ENCODE data around the gene MACROD2. TPM values are rescaled to one million over a fixed set of nuclear protein-coding genes. Genes with fewer than 3 reads are reported as not detected.

The MACROD2 gene
- total and polyA plus RNA-seq, 2 experiments from 2014 or later = 2.8 to 4.3 TPM

GRCh38 chr20:15222502-15223330, 1227.4 kb downstream of the MACROD2 start:
- no peaks in the 10 kb centered on the region for H3K36me3 Mint-ChIP-seq (ENCODE audit: low read depth)
- no peaks in the 10 kb centered on the region for H3K27me3 ChIP-seq (ENCODE audit: insufficient read depth)

GRCh38 chr20:15224199-15224598, 1228.9 kb downstream of the MACROD2 start:
- TF ChIP-seq JUNB (IDR thresholded peaks at IDR 0.05; ENCODE audit: unreplicated experiment) (no peak), EZH2phosphoT487 (IDR thresholded peaks at IDR 0.05; ENCODE audit: unreplicated experiment) (no peak), STAT1 (IDR thresholded peaks at IDR 0.05; ENCODE audit: unreplicated experiment) (no peak)
- Histone ChIP-seq H3K27me3 (ENCODE audit: insufficient read depth) (no peaks in the 10 kb centered on the region), H3K36me3 (ENCODE audit: insufficient read depth) (no peaks in the 10 kb centered on the region), H2AFZ (no peak overlapping the region), H3K79me2 (replicated peaks; ENCODE audit: insufficient read depth) (no peaks in the 10 kb centered on the region), H3K4me1 (ENCODE audit: insufficient read depth) (peaks cover 25% of the 10 kb centered on the region; the same call in 1 of the 2 replicates), H3K4me3 (no peak overlapping the region), H3F3A (replicated peaks; ENCODE audit: low read depth) (no peaks in the 10 kb centered on the region), H3K9me2 (ENCODE audit: insufficient read depth) (no peaks in the 10 kb centered on the region), H3K4me2 (no peak overlapping the region), H3K27ac (ENCODE audit: low read depth) (no peak overlapping the region), H4K20me1 (replicated peaks; ENCODE audit: insufficient read depth) (no peaks in the 10 kb centered on the region)
- no peaks in the 10 kb centered on the region for H3K9me3 Mint-ChIP-seq
- peaks cover 34% of the 10 kb centered on the region for H3K4me1 Mint-ChIP-seq
- no peak overlapping the region for H3K27ac Mint-ChIP-seq
- ATAC-seq (no peak), DNase-seq (ENCODE audit: low spot score) (no peak)
- no peak overlapping the region for H3K4me3 Mint-ChIP-seq
- no peaks in the 10 kb centered on the region for H3K27me3 Mint-ChIP-seq (ENCODE audit: insufficient read depth, low read depth, poor library complexity)
- H3K36me3 Mint-ChIP-seq (ENCODE audit: low read depth) = no peaks in the 10 kb centered on the region

More at GRCh38 chr20:15222502-15223330, 1227.4 kb downstream of the MACROD2 start:
- ATAC-seq = no peak
- H3K4me3 ChIP-seq = no peak overlapping the region
- TF ChIP-seq CREB1 (CRISPR knock-in tag; IDR thresholded peaks at IDR 0.05; ENCODE audit: low read depth) (no peak), CTCF (conservative IDR thresholded peaks at IDR 0.05; ENCODE audit: low read depth in 2 of 2) (no peak)
- H2AFZ ChIP-seq = peak overlapping the region; percentile 72; the same call in 1 of the 2 replicates
- H3K4me2 ChIP-seq = no peak overlapping the region
- H3K27ac ChIP-seq (ENCODE audit: low read depth) = no peak overlapping the region
- peaks cover 34% of the 10 kb centered on the region for H3K4me1 Mint-ChIP-seq
- no peak overlapping the region for H3K4me3 Mint-ChIP-seq
- no peaks in the 10 kb centered on the region for H3K36me3 ChIP-seq (ENCODE audit: insufficient read depth)
- no peaks in the 10 kb centered on the region for H3K79me2 ChIP-seq (replicated peaks; ENCODE audit: insufficient read depth)
- peaks cover 27% of the 10 kb centered on the region; the same call in 1 of the 2 replicates for H3K4me1 ChIP-seq (ENCODE audit: insufficient read depth)
- no peaks in the 10 kb centered on the region for H3K9me2 ChIP-seq (ENCODE audit: insufficient read depth)
- H4K20me1 ChIP-seq (replicated peaks; ENCODE audit: insufficient read depth) = no peaks in the 10 kb centered on the region
- no peaks in the 10 kb centered on the region for H3F3A ChIP-seq (replicated peaks; ENCODE audit: low read depth)
- H3K9me3 Mint-ChIP-seq = no peaks in the 10 kb centered on the region
- no peak overlapping the region for H3K27ac Mint-ChIP-seq
- DNase-seq (ENCODE audit: low spot score) = no peak
- no peaks in the 10 kb centered on the region for H3K27me3 Mint-ChIP-seq (ENCODE audit: insufficient read depth, low read depth, poor library complexity)

DNA sequence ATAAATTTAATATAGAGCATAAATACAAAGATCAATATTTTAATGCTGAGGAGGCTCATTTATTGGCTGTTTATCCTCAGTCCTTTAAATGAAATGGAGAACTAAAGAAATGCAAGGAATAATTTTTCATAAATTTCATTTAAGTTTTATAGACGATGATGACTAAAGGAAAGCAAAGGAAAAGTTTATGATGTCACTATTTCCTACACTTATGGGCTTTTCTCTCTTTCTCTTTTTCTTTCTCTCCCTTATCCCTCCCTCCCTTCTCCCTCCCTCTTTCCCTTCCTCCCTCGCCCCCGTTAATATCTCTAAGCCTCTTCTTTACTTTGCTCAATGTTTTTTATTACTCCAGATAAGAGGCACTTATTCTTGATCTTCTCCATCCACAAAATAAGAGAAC, 1231.8 kb downstream of the MACROD2 start:
- Histone ChIP-seq H3K79me2 (replicated peaks; ENCODE audit: insufficient read depth) (no peaks in the 10 kb centered on the region), H3K27me3 (ENCODE audit: insufficient read depth) (no peaks in the 10 kb centered on the region), H3F3A (replicated peaks; ENCODE audit: low read depth) (no peaks in the 10 kb centered on the region), H3K4me1 (ENCODE audit: insufficient read depth) (peaks cover 11% of the 10 kb centered on the region; the same call in 1 of the 2 replicates), H3K9me2 (ENCODE audit: insufficient read depth) (no peaks in the 10 kb centered on the region), H3K4me3 (no peak overlapping the region), H3K27ac (ENCODE audit: low read depth) (no peak overlapping the region), H2AFZ (no peak overlapping the region; the same call in 1 of the 2 replicates), H4K20me1 (replicated peaks; ENCODE audit: insufficient read depth) (no peaks in the 10 kb centered on the region), H3K4me2 (no peak overlapping the region), H3K36me3 (ENCODE audit: insufficient read depth) (no peaks in the 10 kb centered on the region)
- DNase-seq (ENCODE audit: low spot score) (no peak), ATAC-seq (no peak)
- TF ChIP-seq, protein P1, sequence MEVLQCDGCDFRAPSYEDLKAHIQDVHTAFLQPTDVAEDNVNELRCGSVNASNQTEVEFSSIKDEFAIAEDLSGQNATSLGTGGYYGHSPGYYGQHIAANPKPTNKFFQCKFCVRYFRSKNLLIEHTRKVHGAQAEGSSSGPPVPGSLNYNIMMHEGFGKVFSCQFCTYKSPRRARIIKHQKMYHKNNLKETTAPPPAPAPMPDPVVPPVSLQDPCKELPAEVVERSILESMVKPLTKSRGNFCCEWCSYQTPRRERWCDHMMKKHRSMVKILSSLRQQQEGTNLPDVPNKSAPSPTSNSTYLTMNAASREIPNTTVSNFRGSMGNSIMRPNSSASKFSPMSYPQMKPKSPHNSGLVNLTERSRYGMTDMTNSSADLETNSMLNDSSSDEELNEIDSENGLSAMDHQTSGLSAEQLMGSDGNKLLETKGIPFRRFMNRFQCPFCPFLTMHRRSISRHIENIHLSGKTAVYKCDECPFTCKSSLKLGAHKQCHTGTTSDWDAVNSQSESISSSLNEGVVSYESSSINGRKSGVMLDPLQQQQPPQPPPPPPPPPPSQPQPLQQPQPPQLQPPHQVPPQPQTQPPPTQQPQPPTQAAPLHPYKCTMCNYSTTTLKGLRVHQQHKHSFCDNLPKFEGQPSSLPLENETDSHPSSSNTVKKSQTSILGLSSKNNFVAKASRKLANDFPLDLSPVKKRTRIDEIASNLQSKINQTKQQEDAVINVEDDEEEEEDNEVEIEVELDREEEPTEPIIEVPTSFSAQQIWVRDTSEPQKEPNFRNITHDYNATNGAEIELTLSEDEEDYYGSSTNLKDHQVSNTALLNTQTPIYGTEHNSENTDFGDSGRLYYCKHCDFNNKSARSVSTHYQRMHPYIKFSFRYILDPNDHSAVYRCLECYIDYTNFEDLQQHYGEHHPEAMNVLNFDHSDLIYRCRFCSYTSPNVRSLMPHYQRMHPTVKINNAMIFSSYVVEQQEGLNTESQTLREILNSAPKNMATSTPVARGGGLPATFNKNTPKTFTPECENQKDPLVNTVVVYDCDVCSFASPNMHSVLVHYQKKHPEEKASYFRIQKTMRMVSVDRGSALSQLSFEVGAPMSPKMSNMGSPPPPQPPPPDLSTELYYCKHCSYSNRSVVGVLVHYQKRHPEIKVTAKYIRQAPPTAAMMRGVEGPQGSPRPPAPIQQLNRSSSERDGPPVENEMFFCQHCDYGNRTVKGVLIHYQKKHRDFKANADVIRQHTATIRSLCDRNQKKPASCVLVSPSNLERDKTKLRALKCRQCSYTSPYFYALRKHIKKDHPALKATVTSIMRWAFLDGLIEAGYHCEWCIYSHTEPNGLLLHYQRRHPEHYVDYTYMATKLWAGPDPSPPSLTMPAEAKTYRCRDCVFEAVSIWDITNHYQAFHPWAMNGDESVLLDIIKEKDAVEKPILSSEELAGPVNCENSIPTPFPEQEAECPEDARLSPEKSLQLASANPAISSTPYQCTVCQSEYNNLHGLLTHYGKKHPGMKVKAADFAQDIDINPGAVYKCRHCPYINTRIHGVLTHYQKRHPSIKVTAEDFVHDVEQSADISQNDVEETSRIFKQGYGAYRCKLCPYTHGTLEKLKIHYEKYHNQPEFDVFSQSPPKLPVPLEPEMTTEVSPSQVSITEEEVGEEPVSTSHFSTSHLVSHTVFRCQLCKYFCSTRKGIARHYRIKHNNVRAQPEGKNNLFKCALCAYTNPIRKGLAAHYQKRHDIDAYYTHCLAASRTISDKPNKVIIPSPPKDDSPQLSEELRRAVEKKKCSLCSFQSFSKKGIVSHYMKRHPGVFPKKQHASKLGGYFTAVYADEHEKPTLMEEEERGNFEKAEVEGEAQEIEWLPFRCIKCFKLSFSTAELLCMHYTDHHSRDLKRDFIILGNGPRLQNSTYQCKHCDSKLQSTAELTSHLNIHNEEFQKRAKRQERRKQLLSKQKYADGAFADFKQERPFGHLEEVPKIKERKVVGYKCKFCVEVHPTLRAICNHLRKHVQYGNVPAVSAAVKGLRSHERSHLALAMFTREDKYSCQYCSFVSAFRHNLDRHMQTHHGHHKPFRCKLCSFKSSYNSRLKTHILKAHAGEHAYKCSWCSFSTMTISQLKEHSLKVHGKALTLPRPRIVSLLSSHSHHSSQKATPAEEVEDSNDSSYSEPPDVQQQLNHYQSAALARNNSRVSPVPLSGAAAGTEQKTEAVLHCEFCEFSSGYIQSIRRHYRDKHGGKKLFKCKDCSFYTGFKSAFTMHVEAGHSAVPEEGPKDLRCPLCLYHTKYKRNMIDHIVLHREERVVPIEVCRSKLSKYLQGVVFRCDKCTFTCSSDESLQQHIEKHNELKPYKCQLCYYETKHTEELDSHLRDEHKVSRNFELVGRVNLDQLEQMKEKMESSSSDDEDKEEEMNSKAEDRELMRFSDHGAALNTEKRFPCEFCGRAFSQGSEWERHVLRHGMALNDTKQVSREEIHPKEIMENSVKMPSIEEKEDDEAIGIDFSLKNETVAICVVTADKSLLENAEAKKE (CRISPR knock-in tag; IDR thresholded peaks at IDR 0.05) = no peak
- TF ChIP-seq ZNF331 (CRISPR knock-in tag; IDR thresholded peaks at IDR 0.05; ENCODE audit: low read depth) (no peak), EZH2 (IDR thresholded peaks at IDR 0.05; ENCODE audit: low read depth, unreplicated experiment) (no peak)
- no peaks in the 10 kb centered on the region for H3K36me3 Mint-ChIP-seq (ENCODE audit: low read depth)
- no peak overlapping the region for H3K4me3 Mint-ChIP-seq
- H3K9me3 Mint-ChIP-seq = peaks cover 2% of the 10 kb centered on the region; the same call in 2 of the 3 replicates
- H3K27ac Mint-ChIP-seq = no peak overlapping the region
- H3K27me3 Mint-ChIP-seq (ENCODE audit: insufficient read depth, low read depth, poor library complexity) = no peaks in the 10 kb centered on the region
- peaks cover 10% of the 10 kb centered on the region for H3K4me1 Mint-ChIP-seq

Measured in GM23338 (cell line).